PC-9 (cell line): ENCODE results near the gene CREG1. TPM values are rescaled to one million over a fixed set of nuclear protein-coding genes. Genes with fewer than 3 reads are reported as not detected.

ENCODE experiments used
- BruUV-seq: library from RNA; stranded (reverse); fragments of 400-500 nt; replicated peaks from 2 replicates; lab custom pipeline; 2021; lab: Mats Ljungman, UMichigan
- CTCF ChIA-PET: fragments of 300-600 bp; sonication (Branson Sonifier 250); formaldehyde crosslinking; loops from one replicate; lab custom pipeline; 2022; ENCODE audit warnings: antibody characterized with exemption; lab: Charles Lee
- POLR2A ChIA-PET: fragments of 300-600 bp; sonication (Branson Sonifier 250); formaldehyde crosslinking; loops from one replicate; lab custom pipeline; 2022; ENCODE audit warnings: antibody characterized with exemption; ENCODE audit not compliant: unreplicated experiment; lab: Charles Lee
- DNase-seq, 2 experiments: peaks; one replicate each; pipeline versions ENCODE4 v3.0.0 to v3.0.0-alpha.2; 2015 to 2022; ENCODE audit warnings: mixed read lengths in 1 of 2
- H2AFZ ChIP-seq: fragments of 200-600 bp; sonication (generic); 2 replicates; pipeline ENCODE4 v1.8.1; 2017; ENCODE audit warnings: antibody characterized with exemption
- H3F3A ChIP-seq: fragments of 200-600 bp; sonication (generic); 2 replicates; pipeline ENCODE4 v1.8.1; 2017; ENCODE audit warnings: antibody characterized with exemption, mild to moderate bottlenecking, low read depth; ENCODE audit not compliant: insufficient read depth
- H3K27ac ChIP-seq: fragments of 200-600 bp; sonication (generic); 2 replicates; pipeline ENCODE4 v1.6.1; 2016; ENCODE audit warnings: mixed run types
- H3K27me3 ChIP-seq: fragments of 200-600 bp; sonication (generic); 2 replicates; pipeline ENCODE4 v1.6.1; 2016; ENCODE audit warnings: low read depth, mixed run types; ENCODE audit not compliant: insufficient read depth
- H3K36me3 ChIP-seq: fragments of 200-600 bp; sonication (generic); 2 replicates; pipeline ENCODE4 v1.6.1; 2016; ENCODE audit warnings: low read depth, mixed run types
- H3K4me1 ChIP-seq: fragments of 200-600 bp; sonication (generic); replicated peaks from 2 replicates; pipeline ENCODE4 v1.6.1; 2016; ENCODE audit warnings: mixed run types; ENCODE audit not compliant: insufficient read depth
- H3K4me2 ChIP-seq: fragments of 200-600 bp; sonication (generic); 2 replicates; pipeline ENCODE4 v1.6.1; 2017; ENCODE audit warnings: mixed run types
- H3K4me3 ChIP-seq: fragments of 200-600 bp; sonication (generic); 2 replicates; pipeline ENCODE4 v1.6.1; 2016; ENCODE audit warnings: mixed run types
- H3K79me2 ChIP-seq: fragments of 200-600 bp; sonication (generic); 2 replicates; pipeline ENCODE4 v1.6.1; 2017; ENCODE audit warnings: low read depth, mixed run types
- H3K9me2 ChIP-seq: fragments of 200-600 bp; sonication (generic); 2 replicates; pipeline ENCODE4 v1.8.1; 2017; ENCODE audit warnings: mild to moderate bottlenecking; ENCODE audit not compliant: insufficient read depth
- H3K9me3 ChIP-seq: fragments of 200-600 bp; sonication (generic); 2 replicates; pipeline ENCODE4 v1.8.1; 2016; ENCODE audit warnings: low read depth; ENCODE audit not compliant: insufficient read depth
- H4K20me1 ChIP-seq: fragments of 200-600 bp; sonication (generic); 2 replicates; pipeline ENCODE4 v1.8.1; 2017; ENCODE audit not compliant: insufficient read depth
- EZH2 ChIP-seq: fragments of 200-600 bp; sonication (generic); IDR thresholded peaks from 2 replicates; pipeline ENCODE4 v1.8.0; 2017; ENCODE audit warnings: antibody characterized with exemption, low read depth
- intact Hi-C: fragments of 100-400 bp; cut with micrococcal nuclease; formaldehyde crosslinking; loops from one replicate; pipeline ENCODE4 v1.10.0; 2022; ENCODE audit not compliant: unreplicated experiment
- total RNA-seq: library from RNA; stranded (reverse); gene quantifications from 2 replicates; pipeline ENCODE4 v1.2.3, GENCODE V29; 2021
- TF ChIP-seq, protein P1 (sequence below): fragments of 200-600 bp; sonication (generic); conservative IDR thresholded peaks from 2 replicates; pipeline ENCODE4 v1.6.1; 2017; ENCODE audit warnings: mixed run types, antibody characterized with exemption, mild to moderate bottlenecking, moderate library complexity

Gene CREG1
- total RNA-seq, 1 experiment from 2014 or later = 31.6 TPM

DNA sequence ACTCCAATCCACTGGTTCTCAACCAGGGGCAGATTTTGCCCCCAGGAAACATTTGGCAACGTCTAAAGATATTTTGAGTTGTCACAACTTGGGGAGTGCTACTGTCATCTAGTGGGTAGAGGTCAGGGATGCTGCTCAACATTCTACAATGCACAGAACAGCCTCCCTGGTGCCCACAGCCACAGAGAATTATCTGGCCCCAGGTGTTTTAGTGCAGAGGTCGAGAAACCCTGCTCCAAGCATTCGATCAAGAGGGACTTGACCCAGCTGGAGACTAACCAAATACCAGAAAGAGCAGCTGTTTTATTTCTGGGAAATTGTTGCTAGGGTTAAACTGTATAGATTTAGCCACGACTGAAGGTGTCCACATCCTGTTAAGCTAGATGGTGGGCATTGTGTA, 54.5 kb downstream of the CREG1 start:
- DNase-seq = no peak
- H2AFZ ChIP-seq = no peak overlapping the region
- H3K9me2 ChIP-seq = no peaks in the 10 kb centered on the region
- CTCF ChIA-PET = no interaction called here
- POLR2A ChIA-PET = no interaction called here
- H3K36me3 ChIP-seq = no peaks in the 10 kb centered on the region
- H3K27me3 ChIP-seq = peaks cover 41% of the 10 kb centered on the region
- intact Hi-C loops = no loop called here
- no peak overlapping the region for H3K27ac ChIP-seq
- H3K4me1 ChIP-seq = no peaks in the 10 kb centered on the region
- H3K9me3 ChIP-seq = peaks cover 4% of the 10 kb centered on the region; the same call in 1 of the 2 replicates
- TF ChIP-seq, protein P1, sequence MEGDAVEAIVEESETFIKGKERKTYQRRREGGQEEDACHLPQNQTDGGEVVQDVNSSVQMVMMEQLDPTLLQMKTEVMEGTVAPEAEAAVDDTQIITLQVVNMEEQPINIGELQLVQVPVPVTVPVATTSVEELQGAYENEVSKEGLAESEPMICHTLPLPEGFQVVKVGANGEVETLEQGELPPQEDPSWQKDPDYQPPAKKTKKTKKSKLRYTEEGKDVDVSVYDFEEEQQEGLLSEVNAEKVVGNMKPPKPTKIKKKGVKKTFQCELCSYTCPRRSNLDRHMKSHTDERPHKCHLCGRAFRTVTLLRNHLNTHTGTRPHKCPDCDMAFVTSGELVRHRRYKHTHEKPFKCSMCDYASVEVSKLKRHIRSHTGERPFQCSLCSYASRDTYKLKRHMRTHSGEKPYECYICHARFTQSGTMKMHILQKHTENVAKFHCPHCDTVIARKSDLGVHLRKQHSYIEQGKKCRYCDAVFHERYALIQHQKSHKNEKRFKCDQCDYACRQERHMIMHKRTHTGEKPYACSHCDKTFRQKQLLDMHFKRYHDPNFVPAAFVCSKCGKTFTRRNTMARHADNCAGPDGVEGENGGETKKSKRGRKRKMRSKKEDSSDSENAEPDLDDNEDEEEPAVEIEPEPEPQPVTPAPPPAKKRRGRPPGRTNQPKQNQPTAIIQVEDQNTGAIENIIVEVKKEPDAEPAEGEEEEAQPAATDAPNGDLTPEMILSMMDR = no peak
- TF ChIP-seq EZH2 = no peak
- no peak overlapping the region for H3K4me3 ChIP-seq
- no peak overlapping the region for H3K4me2 ChIP-seq
- H3K79me2 ChIP-seq = no peaks in the 10 kb centered on the region
- BruUV-seq = no TSS peak
- no peaks in the 10 kb centered on the region for H4K20me1 ChIP-seq
- no peaks in the 10 kb centered on the region for H3F3A ChIP-seq

DNA sequence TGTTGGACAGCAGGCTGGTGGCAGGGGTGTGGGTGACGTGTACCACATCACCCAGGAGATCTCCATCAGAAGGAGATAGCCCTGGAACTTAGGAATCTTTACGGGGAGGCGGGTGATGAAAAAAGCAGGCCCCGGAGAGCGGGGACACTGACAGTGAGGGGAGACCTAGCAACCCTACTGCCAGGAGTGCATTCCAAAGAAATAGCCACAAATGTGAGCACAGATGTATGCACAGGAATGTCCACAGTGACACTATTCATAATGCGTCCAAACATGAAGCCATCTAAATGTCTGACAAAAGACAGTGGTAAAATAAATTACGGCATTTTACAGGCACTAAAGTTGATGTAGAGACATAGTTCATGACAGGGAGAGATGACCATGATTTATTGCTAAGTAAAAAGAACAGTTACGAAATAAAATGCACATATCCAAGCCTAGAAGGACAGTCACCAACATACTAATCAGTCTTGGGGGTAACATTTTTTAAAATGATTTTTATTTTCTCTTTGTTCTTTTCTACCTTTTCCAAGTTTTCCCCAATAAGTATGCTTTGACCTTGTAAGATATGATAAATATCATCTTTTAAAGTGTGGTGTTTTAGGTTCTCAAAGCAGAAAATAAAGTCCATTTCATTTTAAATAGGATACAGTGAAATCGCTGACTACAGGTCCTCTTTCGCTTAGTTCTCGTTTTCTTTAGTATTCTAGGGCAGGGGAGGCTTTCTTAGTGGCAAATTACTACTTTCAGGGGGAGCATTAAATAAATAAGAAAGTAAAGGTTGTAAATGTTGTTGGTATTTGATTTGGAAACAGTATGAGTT, 56.6 kb downstream of the CREG1 start:
- no TSS peak for BruUV-seq
- H3K27me3 ChIP-seq = peaks cover 37% of the 10 kb centered on the region
- CTCF ChIA-PET = interaction anchor here (0.6 kb wide), 1 partner anchor 599 kb away, joined by 4 read pairs; no protein-coding TSS in a partner anchor

DNA sequence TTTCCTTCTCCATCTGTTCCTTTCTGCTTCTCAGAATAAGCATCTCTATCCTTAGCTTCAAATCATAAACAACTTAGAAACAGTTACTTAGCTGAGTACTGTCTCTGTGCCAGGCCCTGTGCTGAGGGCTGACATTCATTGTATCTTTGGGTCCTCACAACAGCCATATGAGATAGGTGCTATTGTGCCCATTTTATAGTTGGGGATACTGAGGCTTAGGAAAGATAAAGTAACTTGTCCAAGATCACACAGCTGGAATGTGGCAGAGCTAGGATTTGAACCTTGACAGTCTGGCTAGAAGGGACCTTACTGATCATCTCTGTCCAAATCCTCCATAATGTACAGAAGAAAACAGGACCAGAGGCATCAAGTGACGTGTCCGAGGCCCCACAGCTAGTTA, 60.2 kb downstream of the CREG1 start:
- H3K9me2 ChIP-seq = no peaks in the 10 kb centered on the region
- DNase-seq = no peak
- H3K4me1 ChIP-seq = no peaks in the 10 kb centered on the region
- no peaks in the 10 kb centered on the region for H3F3A ChIP-seq
- H3K36me3 ChIP-seq = no peaks in the 10 kb centered on the region
- no TSS peak for BruUV-seq
- peaks cover 19% of the 10 kb centered on the region for H3K27me3 ChIP-seq
- no peaks in the 10 kb centered on the region for H3K79me2 ChIP-seq
- intact Hi-C loops = no loop called here
- H4K20me1 ChIP-seq = no peaks in the 10 kb centered on the region
- no peak overlapping the region for H3K4me2 ChIP-seq
- no peak overlapping the region for H3K4me3 ChIP-seq
- ChIA-PET CTCF (no interaction called here), POLR2A (no interaction called here)
- H2AFZ ChIP-seq = no peak overlapping the region
- no peak overlapping the region for H3K27ac ChIP-seq
- H3K9me3 ChIP-seq = no peaks in the 10 kb centered on the region
- TF ChIP-seq, protein P1 = no peak
- no peak for TF ChIP-seq EZH2

More for the DNA sequence above, 56.6 kb downstream of the CREG1 start:
- no peak for DNase-seq
- Histone ChIP-seq H3K27ac (no peak overlapping the region), H4K20me1 (no peaks in the 10 kb centered on the region), H3K4me1 (no peaks in the 10 kb centered on the region), H3K4me3 (no peak overlapping the region), H3K4me2 (no peak overlapping the region), H3K36me3 (no peaks in the 10 kb centered on the region), H3K79me2 (no peaks in the 10 kb centered on the region), H2AFZ (no peak overlapping the region), H3K9me2 (no peaks in the 10 kb centered on the region), H3K9me3 (peaks cover 4% of the 10 kb centered on the region; the same call in 1 of the 2 replicates), H3F3A (no peaks in the 10 kb centered on the region)
- POLR2A ChIA-PET = no interaction called here
- no peak for TF ChIP-seq EZH2
- TF ChIP-seq, protein P1 = no peak
- intact Hi-C loops = no loop called here
